Caco-2 (cell line): ENCODE results near the gene PDGFRA. TPM values are rescaled to one million over a fixed set of nuclear protein-coding genes. Genes with fewer than 3 reads are reported as not detected.
A peak's percentile ranks its signal among the peaks of the same experiment; 100 is the strongest.
"Not testable (repeated sequence)": the region's sequence is repeated elsewhere in the genome, so short reads cannot be mapped to it uniquely, and the experiment has no call there.

Experiments
- BruUV-seq: library from RNA; stranded (reverse); fragments of 400-500 nt; replicated peaks from 2 replicates; lab custom pipeline; 2021; lab: Mats Ljungman, UMichigan
- CTCF ChIA-PET: fragments of 300-600 bp; sonication (Branson Sonifier 250); formaldehyde crosslinking; loops from one replicate; lab custom pipeline; 2022; ENCODE audit warnings: antibody characterized with exemption; lab: Charles Lee
- POLR2A ChIA-PET: fragments of 300-600 bp; sonication (Branson Sonifier 250); formaldehyde crosslinking; loops from one replicate; lab custom pipeline; 2022; ENCODE audit warnings: antibody characterized with exemption; lab: Charles Lee
- DNase-seq, 2 experiments: peaks; one replicate each; pipeline versions ENCODE4 v3.0.0 to v3.0.0-alpha.2; 2020 to 2022
- H3K27me3 ChIP-seq: replicated peaks from 2 replicates; pipeline ENCODE4 v1.6.0; 2011; ENCODE audit warnings: low read length; ENCODE audit not compliant: control insufficient read depth, insufficient read depth
- H3K36me3 ChIP-seq: 2 replicates; pipeline ENCODE4 v1.5.1; 2011; ENCODE audit warnings: low read length; ENCODE audit not compliant: control insufficient read depth, insufficient read depth
- H3K4me1 ChIP-seq: fragments of 250-450 bp; sonication (Bioruptor Pico); 2 replicates; pipeline ENCODE4 v1.5.1; 2020; ENCODE audit warnings: mild to moderate bottlenecking
- H3K4me3 ChIP-seq: 2 replicates; pipeline ENCODE4 v1.5.1; 2011; ENCODE audit warnings: low read depth, mild to moderate bottlenecking, control low read depth, low read length
- H3K9me3 ChIP-seq: fragments of 250-450 bp; sonication (Bioruptor Pico); 2 replicates; pipeline ENCODE4 v1.5.1; 2020; ENCODE audit warnings: mild to moderate bottlenecking, moderate library complexity
- H3K27ac Mint-ChIP-seq: one replicate; pipeline ENCODE4 v1.8.0; 2022; ENCODE audit warnings: mixed read lengths; ENCODE audit not compliant: unreplicated experiment
- H3K27me3 Mint-ChIP-seq: one replicate; pipeline ENCODE4 v1.8.0; 2022; ENCODE audit warnings: mixed read lengths; ENCODE audit not compliant: insufficient read depth, unreplicated experiment
- H3K36me3 Mint-ChIP-seq: one replicate; pipeline ENCODE4 v1.8.0; 2022; ENCODE audit warnings: mild to moderate bottlenecking, mixed read lengths; ENCODE audit not compliant: insufficient read depth, unreplicated experiment
- H3K4me1 Mint-ChIP-seq: one replicate; pipeline ENCODE4 v1.8.0; 2022; ENCODE audit warnings: low read depth, mixed read lengths; ENCODE audit not compliant: unreplicated experiment
- H3K4me3 Mint-ChIP-seq: one replicate; pipeline ENCODE4 v1.8.0; 2022; ENCODE audit warnings: mild to moderate bottlenecking, moderate library complexity, mixed read lengths; ENCODE audit not compliant: unreplicated experiment
- H3K9me3 Mint-ChIP-seq: one replicate; pipeline ENCODE4 v1.8.0; 2022; ENCODE audit warnings: mixed read lengths; ENCODE audit not compliant: unreplicated experiment
- intact Hi-C: fragments of 100-400 bp; cut with micrococcal nuclease; formaldehyde crosslinking; loops from one replicate; pipeline ENCODE4 v1.10.0; 2022; ENCODE audit not compliant: unreplicated experiment
- total RNA-seq: library from RNA; stranded (reverse); gene quantifications from 2 replicates; pipeline ENCODE4 v1.2.3, GENCODE V29; 2022
- TF ChIP-seq, protein P1 (sequence below), 2 experiments: fragments of 200-600 bp in 1 of 2; IDR thresholded peaks; 1 replicate in 1 of 2; 2 replicates in 1 of 2; pipeline versions ENCODE4 v1.5.1 to v1.8.0; 2011 to 2022; ENCODE audit warnings: antibody characterized with exemption in 1 of 2, control low read depth in 1 of 2, inconsistent platforms in 1 of 2, low read depth in 1 of 2, low read length in 1 of 2, mild to moderate bottlenecking in 1 of 2, moderate library complexity in 1 of 2; ENCODE audit not compliant: insufficient read depth in 1 of 2, severe bottlenecking in 1 of 2, unreplicated experiment in 1 of 2

The PDGFRA gene
- total RNA-seq, 1 experiment from 2014 or later = 97.4 TPM

DNA sequence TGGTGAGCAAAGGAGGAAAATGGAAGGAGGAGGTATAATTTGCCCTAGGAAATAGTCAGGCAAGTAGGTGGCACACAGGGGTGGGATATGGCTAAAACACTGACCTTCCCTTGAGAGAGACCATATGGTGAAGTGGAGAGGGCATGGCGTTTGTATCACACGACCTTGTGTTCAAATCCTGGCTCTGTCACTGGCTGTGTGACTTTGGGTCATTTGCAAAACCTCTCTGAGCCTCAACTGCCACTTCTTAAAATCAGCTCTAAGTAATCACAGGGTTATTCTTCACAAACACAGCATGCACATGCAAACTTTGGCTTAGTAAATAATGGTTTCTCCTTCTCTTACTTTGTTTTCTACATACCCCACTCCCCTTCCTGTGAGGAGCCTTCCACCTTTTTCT is 8.7 kb downstream of the PDGFRA start:
- no TSS peak for BruUV-seq
- H3K36me3 ChIP-seq = no peaks in the 10 kb centered on the region
- H3K4me1 ChIP-seq = peaks cover 9% of the 10 kb centered on the region
- H3K9me3 Mint-ChIP-seq = peaks cover 34% of the 10 kb centered on the region
- H3K4me3 Mint-ChIP-seq = no peak overlapping the region
- peaks cover 32% of the 10 kb centered on the region for H3K9me3 ChIP-seq
- H3K36me3 Mint-ChIP-seq = peaks cover 84% of the 10 kb centered on the region
- H3K27me3 ChIP-seq = no peaks in the 10 kb centered on the region
- ChIA-PET POLR2A (no interaction called here), CTCF (no interaction called here)
- H3K4me3 ChIP-seq = no peak overlapping the region
- no peaks in the 10 kb centered on the region for H3K27me3 Mint-ChIP-seq
- H3K4me1 Mint-ChIP-seq = peaks cover 13% of the 10 kb centered on the region
- TF ChIP-seq, protein P1, sequence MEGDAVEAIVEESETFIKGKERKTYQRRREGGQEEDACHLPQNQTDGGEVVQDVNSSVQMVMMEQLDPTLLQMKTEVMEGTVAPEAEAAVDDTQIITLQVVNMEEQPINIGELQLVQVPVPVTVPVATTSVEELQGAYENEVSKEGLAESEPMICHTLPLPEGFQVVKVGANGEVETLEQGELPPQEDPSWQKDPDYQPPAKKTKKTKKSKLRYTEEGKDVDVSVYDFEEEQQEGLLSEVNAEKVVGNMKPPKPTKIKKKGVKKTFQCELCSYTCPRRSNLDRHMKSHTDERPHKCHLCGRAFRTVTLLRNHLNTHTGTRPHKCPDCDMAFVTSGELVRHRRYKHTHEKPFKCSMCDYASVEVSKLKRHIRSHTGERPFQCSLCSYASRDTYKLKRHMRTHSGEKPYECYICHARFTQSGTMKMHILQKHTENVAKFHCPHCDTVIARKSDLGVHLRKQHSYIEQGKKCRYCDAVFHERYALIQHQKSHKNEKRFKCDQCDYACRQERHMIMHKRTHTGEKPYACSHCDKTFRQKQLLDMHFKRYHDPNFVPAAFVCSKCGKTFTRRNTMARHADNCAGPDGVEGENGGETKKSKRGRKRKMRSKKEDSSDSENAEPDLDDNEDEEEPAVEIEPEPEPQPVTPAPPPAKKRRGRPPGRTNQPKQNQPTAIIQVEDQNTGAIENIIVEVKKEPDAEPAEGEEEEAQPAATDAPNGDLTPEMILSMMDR (IDR thresholded peaks at IDR 0.05; ENCODE audit: insufficient read depth in 1 of 2, low read depth in 1 of 2, low read length in 1 of 2, severe bottlenecking in 1 of 2, unreplicated experiment in 1 of 2) = no peak
- intact Hi-C loops = no loop called here
- H3K27ac Mint-ChIP-seq = peak overlapping the region; percentile 17
- no peak for DNase-seq

DNA sequence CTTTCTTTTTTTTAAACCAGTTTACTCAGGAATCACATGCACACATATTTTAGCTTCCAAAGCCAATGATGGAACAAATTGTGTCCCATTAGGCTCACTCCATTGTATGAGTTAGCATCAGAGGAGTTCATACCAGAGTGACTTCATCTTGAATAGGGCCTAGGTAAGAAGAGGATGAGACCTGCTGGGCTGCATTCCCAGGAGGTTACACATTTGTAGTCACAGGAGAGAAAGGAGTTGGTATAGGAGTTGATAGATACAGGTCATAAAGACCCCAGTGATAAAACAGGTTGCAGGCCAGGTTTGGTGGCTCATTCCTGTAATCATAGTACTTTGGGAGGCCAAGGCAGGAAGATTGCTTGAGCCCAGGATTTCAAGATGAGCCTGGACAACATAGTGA is 9.3 kb downstream of the PDGFRA start:
- no peaks in the 10 kb centered on the region for H3K27me3 ChIP-seq
- DNase-seq = no peak
- H3K9me3 ChIP-seq = peaks cover 38% of the 10 kb centered on the region
- intact Hi-C loops = no loop called here
- Mint-ChIP-seq H3K9me3 (peaks cover 40% of the 10 kb centered on the region), H3K4me1 (peaks cover 13% of the 10 kb centered on the region), H3K27me3 (no peaks in the 10 kb centered on the region), H3K36me3 (peaks cover 84% of the 10 kb centered on the region), H3K27ac (peak overlapping the region; percentile 17), H3K4me3 (no peak overlapping the region)
- CTCF ChIA-PET = no interaction called here
- H3K4me3 ChIP-seq = no peak overlapping the region
- H3K4me1 ChIP-seq = peaks cover 9% of the 10 kb centered on the region
- no TSS peak for BruUV-seq
- TF ChIP-seq, protein P1 (IDR thresholded peaks at IDR 0.05; ENCODE audit: insufficient read depth in 1 of 2, low read depth in 1 of 2, low read length in 1 of 2, severe bottlenecking in 1 of 2, unreplicated experiment in 1 of 2) = no peak
- POLR2A ChIA-PET = no interaction called here
- H3K36me3 ChIP-seq = no peaks in the 10 kb centered on the region

DNA sequence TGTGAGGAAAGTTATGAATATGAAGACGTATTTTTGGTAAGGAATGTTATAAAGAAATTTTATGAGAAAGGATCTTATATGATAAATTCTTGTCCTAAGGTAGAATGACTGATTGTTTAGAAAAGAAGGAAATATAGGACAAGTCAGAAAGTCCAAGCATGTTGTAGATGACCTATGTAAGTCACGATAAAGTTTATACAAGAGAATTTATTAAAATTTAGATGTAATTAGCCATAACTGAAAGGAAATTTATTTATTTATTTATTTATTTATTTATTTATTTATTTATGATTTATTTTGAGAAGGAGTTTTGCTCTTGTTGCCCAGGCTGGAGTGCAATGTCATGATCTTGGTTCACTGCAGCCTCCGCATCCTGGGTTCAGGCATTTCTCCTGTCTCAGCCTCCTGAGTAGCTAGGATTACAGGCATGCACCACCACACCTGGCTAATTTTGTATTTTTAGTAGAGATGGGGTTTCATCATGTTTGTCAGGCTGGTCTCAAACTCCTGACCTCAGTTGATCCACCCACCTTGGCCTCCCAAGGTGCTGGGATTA is 12.3 kb downstream of the PDGFRA start:
- Mint-ChIP-seq H3K36me3 (peaks cover 74% of the 10 kb centered on the region), H3K9me3 (peaks cover 52% of the 10 kb centered on the region)
- H3K36me3 ChIP-seq, POLR2A ChIA-PET, H3K4me1 Mint-ChIP-seq, H3K27me3 Mint-ChIP-seq, H3K27me3 ChIP-seq, H3K27ac Mint-ChIP-seq, CTCF ChIA-PET, H3K4me3 ChIP-seq, H3K4me1 ChIP-seq, H3K4me3 Mint-ChIP-seq, intact Hi-C loops, BruUV-seq: not testable (repeated sequence)
- peak in 1 of 2 experiments; percentile 27 for DNase-seq
- peaks cover 40% of the 10 kb centered on the region for H3K9me3 ChIP-seq

DNA sequence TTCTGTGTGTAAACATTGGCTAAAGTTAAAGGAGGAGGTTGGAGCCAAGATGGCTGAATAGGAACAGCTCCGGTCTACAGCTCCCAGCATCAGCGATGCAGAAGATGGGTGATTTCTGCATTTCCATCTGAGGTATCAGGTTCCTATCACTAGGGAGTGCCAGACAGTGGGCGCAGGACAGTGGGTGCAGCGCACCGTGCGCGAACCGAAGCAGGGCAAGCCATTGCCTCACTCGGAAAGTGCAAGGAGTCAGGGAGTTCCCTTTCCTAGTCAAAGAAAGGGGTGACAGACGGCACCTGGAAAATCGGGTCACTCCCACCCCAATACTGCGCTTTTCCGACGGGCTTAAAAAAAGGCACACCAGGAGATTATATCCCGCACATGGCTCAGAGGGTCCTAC is 14.4 kb downstream of the PDGFRA start:
- H3K4me1 Mint-ChIP-seq, H3K4me1 ChIP-seq, H3K4me3 Mint-ChIP-seq, H3K36me3 ChIP-seq, H3K27me3 Mint-ChIP-seq, intact Hi-C loops, H3K27me3 ChIP-seq, CTCF ChIA-PET, BruUV-seq, DNase-seq, H3K4me3 ChIP-seq, POLR2A ChIA-PET: not testable (repeated sequence)
- Mint-ChIP-seq H3K27ac (peak overlapping the region; percentile 59), H3K9me3 (peaks cover 42% of the 10 kb centered on the region), H3K36me3 (peaks cover 63% of the 10 kb centered on the region)
- peaks cover 40% of the 10 kb centered on the region for H3K9me3 ChIP-seq

DNA sequence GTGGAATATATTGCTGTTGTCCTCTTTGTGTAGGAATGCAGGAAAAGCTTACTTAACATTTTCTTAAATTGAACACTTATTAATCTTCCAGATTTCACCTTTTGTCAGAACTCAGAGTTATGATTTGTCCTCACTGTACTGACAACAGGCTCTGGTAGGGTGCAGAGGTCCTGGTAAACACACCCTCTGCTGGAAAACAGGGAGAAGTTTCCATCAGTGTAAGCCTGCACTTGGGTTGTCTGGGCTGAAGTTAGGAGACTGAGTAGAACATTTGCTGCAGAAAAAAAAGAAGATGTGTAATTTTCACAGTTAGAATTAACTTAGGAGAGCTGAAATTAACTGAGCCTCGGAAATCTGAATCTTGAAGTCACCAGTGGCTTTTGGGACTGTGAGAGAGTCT is 23.2 kb downstream of the PDGFRA start:
- POLR2A ChIA-PET, BruUV-seq, intact Hi-C loops, H3K27me3 ChIP-seq, H3K36me3 ChIP-seq, H3K4me3 Mint-ChIP-seq, CTCF ChIA-PET, H3K4me1 Mint-ChIP-seq, H3K27ac Mint-ChIP-seq, H3K4me3 ChIP-seq, H3K9me3 Mint-ChIP-seq, H3K9me3 ChIP-seq, DNase-seq, H3K4me1 ChIP-seq, H3K27me3 Mint-ChIP-seq: not testable (repeated sequence)
- peaks cover 28% of the 10 kb centered on the region for H3K36me3 Mint-ChIP-seq
